ENCODE data around the gene BLID. TPM values are rescaled to one million over a fixed set of nuclear protein-coding genes. Genes with fewer than 3 reads are reported as not detected.

BLID gene
- total and polyA plus RNA-seq, 12 donors: 0.70 TPM; not detected in 11

DNA sequence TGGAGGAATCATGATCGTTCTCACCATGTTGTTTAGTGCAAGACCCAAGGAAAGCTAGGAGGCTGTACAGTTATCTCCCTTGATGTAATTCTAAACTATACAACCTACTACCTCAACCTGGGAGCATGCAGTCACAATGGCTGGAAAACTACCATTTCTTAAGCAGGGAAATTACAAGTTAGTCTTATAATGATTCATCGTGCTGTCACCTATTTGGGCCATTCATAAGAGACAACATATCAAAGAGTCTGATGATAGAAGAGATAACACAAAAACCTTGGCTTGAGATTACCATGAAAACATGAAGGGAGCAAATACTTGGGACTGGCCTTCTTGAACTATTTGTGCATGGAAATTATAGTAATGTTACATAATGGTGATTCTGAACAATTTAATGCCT, 30.5 kb upstream of the BLID start:
- DNase-seq (no peak), ATAC-seq (no peak)
- no peaks in the 10 kb centered on the region for H3K36me3 ChIP-seq
- 94 to 97% methylated on average over 2 of the region's 2 CpGs for WGBS, 2 donors
- no peak overlapping the region for H3K27ac ChIP-seq
- H3K9me3 ChIP-seq: no peaks in the 10 kb centered on the region
- no peak overlapping the region for H3K4me3 ChIP-seq
- no peaks in the 10 kb centered on the region for H3K4me1 ChIP-seq
- no peaks in the 10 kb centered on the region for H3K27me3 ChIP-seq
- intact Hi-C loops (cut with DNase I): no loop called here
- TF ChIP-seq, protein P1, sequence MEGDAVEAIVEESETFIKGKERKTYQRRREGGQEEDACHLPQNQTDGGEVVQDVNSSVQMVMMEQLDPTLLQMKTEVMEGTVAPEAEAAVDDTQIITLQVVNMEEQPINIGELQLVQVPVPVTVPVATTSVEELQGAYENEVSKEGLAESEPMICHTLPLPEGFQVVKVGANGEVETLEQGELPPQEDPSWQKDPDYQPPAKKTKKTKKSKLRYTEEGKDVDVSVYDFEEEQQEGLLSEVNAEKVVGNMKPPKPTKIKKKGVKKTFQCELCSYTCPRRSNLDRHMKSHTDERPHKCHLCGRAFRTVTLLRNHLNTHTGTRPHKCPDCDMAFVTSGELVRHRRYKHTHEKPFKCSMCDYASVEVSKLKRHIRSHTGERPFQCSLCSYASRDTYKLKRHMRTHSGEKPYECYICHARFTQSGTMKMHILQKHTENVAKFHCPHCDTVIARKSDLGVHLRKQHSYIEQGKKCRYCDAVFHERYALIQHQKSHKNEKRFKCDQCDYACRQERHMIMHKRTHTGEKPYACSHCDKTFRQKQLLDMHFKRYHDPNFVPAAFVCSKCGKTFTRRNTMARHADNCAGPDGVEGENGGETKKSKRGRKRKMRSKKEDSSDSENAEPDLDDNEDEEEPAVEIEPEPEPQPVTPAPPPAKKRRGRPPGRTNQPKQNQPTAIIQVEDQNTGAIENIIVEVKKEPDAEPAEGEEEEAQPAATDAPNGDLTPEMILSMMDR (IDR thresholded peaks at IDR 0.05): no peak

DNA sequence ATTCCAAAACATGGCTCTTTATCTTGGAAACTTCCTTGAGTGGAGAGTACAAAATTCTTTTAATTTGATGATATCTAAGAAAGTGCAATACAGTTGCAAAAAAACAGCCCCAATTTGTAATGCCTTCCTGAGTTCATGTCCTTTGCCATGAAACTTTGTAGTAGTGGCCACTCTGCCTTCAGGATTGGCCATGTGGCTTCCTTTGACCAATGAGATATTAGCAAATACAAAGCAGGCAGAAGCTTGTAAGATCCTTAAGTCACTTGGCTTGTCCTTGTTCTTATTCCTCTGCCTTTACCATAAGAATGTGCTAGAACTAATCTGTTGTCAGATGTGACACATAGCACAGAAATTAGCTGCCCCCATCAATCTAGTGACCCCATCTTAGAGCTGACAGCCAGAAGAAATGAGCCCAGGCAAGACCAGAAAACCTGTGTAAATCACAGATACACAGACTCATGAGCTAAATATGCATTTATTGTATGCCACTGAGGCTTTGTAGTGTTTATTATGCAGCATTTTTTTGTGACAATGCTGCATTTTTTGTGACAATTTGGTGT, 29.8 kb upstream of the BLID start:
- Histone ChIP-seq H3K27me3 (no peaks in the 10 kb centered on the region), H3K36me3 (no peaks in the 10 kb centered on the region), H3K4me3 (no peak overlapping the region), H3K9me3 (no peaks in the 10 kb centered on the region), H3K27ac (no peak overlapping the region), H3K4me1 (no peaks in the 10 kb centered on the region)
- intact Hi-C loops (cut with DNase I): no loop called here
- ATAC-seq: no peak
- DNase-seq: no peak
- TF ChIP-seq, protein P1 (IDR thresholded peaks at IDR 0.05): no peak

DNA sequence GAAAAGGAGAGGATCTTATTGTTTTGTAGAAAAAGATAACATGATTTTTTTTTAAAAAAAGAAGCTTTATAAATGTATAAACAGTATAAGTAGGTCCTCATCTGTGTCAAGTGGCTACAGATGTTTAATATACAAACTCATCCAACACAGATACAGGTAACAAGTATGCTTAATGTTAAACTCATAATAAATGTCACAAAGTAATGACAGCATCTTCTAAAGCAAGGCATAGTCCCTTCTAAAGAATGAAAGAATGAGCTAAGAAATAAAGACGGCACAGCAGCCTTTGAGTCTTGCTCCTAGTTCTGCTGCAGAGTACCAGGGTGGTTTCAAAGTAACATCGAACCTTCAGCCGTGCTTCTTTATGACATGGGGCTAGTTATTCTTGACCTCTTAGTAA, 28.7 kb upstream of the BLID start:
- 95 to 98% methylated on average over 3 of the region's 3 CpGs for WGBS, 2 donors
- intact Hi-C loops (cut with DNase I): no loop called here

DNA sequence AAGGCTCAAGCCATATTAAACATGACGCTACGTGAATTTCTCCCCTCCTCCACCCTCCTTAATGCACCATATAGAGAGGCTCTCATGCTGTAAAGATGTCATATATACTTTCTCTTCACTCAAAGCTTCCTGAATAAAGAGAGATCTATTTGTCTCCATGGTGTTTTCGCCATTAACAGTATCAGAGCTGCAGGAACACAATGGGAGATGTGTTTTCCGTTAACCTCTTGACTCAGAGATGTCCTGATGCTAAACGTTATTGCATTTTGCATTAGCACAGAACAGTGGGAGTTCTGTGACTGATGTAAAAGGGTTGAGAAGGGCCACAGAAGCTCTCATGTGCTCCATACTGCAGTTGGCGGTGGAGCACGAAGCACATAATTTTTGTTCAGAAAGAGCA, 25.7 kb upstream of the BLID start:
- ATAC-seq (no peak), DNase-seq (no peak)
- Histone ChIP-seq H3K9me3 (no peaks in the 10 kb centered on the region), H3K36me3 (no peaks in the 10 kb centered on the region), H3K4me3 (no peak overlapping the region), H3K27me3 (no peaks in the 10 kb centered on the region), H3K27ac (no peak overlapping the region), H3K4me1 (peaks cover 0 to 9% (median 3%) of the 10 kb centered on the region in 9 donors)
- TF ChIP-seq, protein P1 (IDR thresholded peaks at IDR 0.05): no peak
- intact Hi-C loops (cut with DNase I): no loop called here
- 82 to 86% methylated on average over 7 of the region's 7 CpGs for WGBS, 2 donors

More for the DNA sequence above, 28.7 kb upstream of the BLID start:
- Histone ChIP-seq H3K27ac (no peak overlapping the region), H3K36me3 (no peaks in the 10 kb centered on the region), H3K27me3 (no peaks in the 10 kb centered on the region), H3K9me3 (no peaks in the 10 kb centered on the region), H3K4me3 (no peak overlapping the region), H3K4me1 (no peaks in the 10 kb centered on the region)
- no peak for DNase-seq
- TF ChIP-seq, protein P1 (IDR thresholded peaks at IDR 0.05): no peak
- ATAC-seq: no peak
